ENCODE measurements around the gene STRC.
"Not testable (repeated sequence)": the region's sequence is repeated elsewhere in the genome, so short reads cannot be mapped to it uniquely, and the experiment has no call there.

- TF ChIP-seq CTCF, POLR2A (IDR thresholded peaks at IDR 0.05): not testable (repeated sequence)
Measured at GRCh38 chr15:43593328-43594190, 25.0 kb downstream of the STRC start, which contains the start of gene CKMT1B.
